Motor neuron (in vitro differentiated cells): ENCODE measurements around the gene TPST2. TPM values are rescaled to one million over a fixed set of nuclear protein-coding genes. Genes with fewer than 3 reads are reported as not detected.

Source experiments
- ATAC-seq, 8 experiments: fragments of 200-7000 bp; cut with Tn5 transposase; replicated peaks in 6 of 8; 2 replicates each; pipeline ENCODE4 v1.8.0; 2021; ENCODE audit warnings: mild to moderate bottlenecking in 8 of 8, moderate library complexity in 8 of 8
- H3K27ac ChIP-seq, 2 donors: fragments of 250-450 bp; sonication (Bioruptor Pico); 2 replicates each; pipeline ENCODE4 v1.9.0; 2021; ENCODE audit warnings: antibody characterized with exemption in 2 of 2, mild to moderate bottlenecking in 2 of 2, moderate library complexity in 1 of 2
- H3K4me1 ChIP-seq, 2 donors: fragments of 250-450 bp; sonication (Bioruptor Pico); replicated peaks in 1 of 2; 2 replicates each; pipeline ENCODE4 v1.6.1; 2021; ENCODE audit warnings: antibody characterized with exemption in 2 of 2, mild to moderate bottlenecking in 2 of 2, moderate library complexity in 1 of 2
- H3K4me3 ChIP-seq, 5 donors: fragments of 250-450 bp; sonication (Bioruptor Pico); 2 replicates each; pipeline ENCODE4 v1.9.0; 2021; ENCODE audit warnings: antibody characterized with exemption in 5 of 5, mild to moderate bottlenecking in 5 of 5, moderate library complexity in 4 of 5
- WGBS, 10 experiments: fragments of 450-650 bp; shearing (Covaris generic); methylation state at CpG; one replicate each; pipeline ENCODE4 v1.0.0; 2022; 5-methylcytosine and 5-hydroxymethylcytosine counted together
- in situ Hi-C, 9 experiments: fragments of 400-800 bp; cut with MboI; loops; one replicate each; pipeline ENCODE4 v1.15.0; 2021; ENCODE audit warnings: low sequenced_read_pairs in 9 of 9, low pct_unique_long_range_greater_than_20kb in 2 of 9; ENCODE audit not compliant: unreplicated experiment in 9 of 9
- total RNA-seq, 8 experiments: library from RNA; unstranded; fragments of 300-600 nt; gene quantifications; 2 replicates each; pipeline versions ENCODE4 v1.2.3 to v1.2.4, GENCODE V29; 2022

Gene TPST2
- total RNA-seq, 8 experiments from 2014 or later: 7.9 to 24.1 (median 9.5) TPM

DNA sequence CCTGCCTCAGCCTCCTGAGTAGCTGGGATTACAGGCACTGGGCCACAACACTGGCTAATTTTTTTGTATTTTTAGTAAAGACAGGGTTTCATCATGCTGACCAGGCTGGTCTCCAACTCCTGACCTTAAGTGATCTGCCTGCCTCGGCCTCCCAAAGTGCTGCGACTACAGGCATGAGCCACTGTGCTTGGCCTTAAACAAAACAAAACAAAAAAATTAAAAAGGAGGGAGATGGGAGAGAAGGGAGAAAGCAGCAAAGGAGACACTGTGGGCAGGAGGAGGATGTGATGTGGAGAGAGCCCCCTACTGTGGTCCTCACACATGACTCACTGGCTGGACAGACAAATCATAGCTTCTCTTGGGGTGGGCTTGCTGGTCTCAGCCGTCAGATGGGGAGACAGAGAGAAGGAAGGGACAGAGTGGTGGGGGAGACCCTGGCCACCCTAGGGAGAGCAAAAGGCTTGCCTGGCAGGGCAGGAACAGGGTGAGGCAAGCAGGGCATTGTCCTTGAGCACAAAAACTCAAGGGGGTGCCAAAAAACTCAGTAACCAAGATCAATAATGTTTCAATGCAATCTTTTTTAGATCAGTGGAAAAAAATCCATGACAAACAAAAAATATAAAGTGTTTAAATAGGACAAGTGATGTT, 31.6 kb downstream of the TPST2 start:
- in situ Hi-C loops: no loop called here
- H3K27ac ChIP-seq: no peak overlapping the region
- no peak overlapping the region for H3K4me3 ChIP-seq
- WGBS, 10 experiments: 17 to 100% (median 80%) methylated on average over 1 to 3 of the region's 3 CpGs; no CpG with 5 or more reads in 3 of the 10 experiments
- ATAC-seq: peak in 2 of 8 experiments; percentile 35 to 52
- peaks cover 8 to 14% of the 10 kb centered on the region in 2 donors for H3K4me1 ChIP-seq

DNA sequence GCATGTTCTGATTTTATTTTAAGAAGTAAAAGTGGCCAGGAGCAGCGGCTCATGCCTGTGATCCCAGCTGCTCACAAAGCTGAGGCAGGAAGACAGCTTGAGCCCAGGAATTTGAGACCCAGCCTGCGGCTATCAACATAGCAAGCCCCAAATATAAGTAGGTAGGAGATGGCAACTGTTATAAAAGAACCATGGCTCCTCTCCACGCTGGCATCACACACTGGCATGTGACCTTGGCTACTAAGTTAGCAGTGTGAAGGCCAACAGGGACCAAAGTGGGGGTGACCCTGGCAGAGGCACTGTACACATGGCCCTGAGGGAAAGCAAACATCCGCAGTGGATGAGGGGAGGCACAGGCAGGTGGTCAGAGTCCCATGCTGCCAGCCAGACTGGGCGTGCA, 33.0 kb downstream of the TPST2 start:
- peaks cover 8 to 20% of the 10 kb centered on the region in 2 donors for H3K4me1 ChIP-seq
- 80 to 94% (median 90%) methylated on average over 1 to 3 of the region's 5 CpGs; no CpG with 5 or more reads in 5 of the 10 experiments for WGBS, 10 experiments
- no peak for ATAC-seq
- in situ Hi-C loops: no loop called here
- H3K4me3 ChIP-seq: no peak overlapping the region
- no peak overlapping the region for H3K27ac ChIP-seq

DNA sequence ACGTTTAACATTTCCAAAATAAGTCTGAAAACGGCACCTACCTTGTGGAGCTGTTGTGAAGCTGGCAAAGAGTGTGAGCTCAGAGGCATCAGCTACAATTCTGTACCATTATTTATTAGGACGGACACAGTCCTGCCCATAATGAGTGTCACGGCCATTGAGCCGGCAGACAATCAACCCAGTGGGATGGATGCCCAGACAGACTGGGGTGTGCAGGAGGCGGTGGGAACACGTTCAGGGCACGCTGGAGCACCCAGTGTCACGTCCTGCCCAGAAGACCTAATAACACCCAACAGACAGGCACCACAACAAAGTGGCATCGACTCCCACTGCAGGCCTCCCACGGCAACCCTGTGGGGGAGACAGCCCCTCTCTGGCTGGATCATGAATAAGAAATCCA, 34.5 kb downstream of the TPST2 start:
- no peak overlapping the region for H3K4me3 ChIP-seq
- ATAC-seq: no peak
- no peak overlapping the region for H3K27ac ChIP-seq

DNA sequence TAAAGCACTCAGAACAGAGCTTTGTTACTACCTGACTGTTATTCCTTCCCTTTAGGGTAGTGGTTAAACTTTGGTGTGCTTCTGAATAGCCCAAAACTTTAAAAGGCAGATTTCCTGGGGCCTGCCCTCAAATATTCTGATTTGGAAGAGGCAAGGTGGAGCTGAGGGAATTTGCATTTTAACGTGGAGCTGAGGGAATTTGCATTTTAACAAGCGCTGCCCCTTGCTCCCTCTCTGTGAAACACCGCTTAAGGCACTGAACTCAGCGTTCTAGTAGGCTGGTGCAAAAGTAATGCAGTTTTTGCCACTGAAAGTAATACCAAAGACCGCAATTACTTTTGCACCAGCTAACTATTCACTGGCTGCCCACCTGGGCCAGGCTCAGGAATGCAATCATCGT, 35.0 kb downstream of the TPST2 start:
- WGBS, 10 experiments: 0 to 57% (median 41%) methylated on average over 1 to 6 of the region's 6 CpGs; no CpG with 5 or more reads in 2 of the 10 experiments
- peak in 3 of 8 experiments; percentile 89 to 97 (median 91) for ATAC-seq
- in situ Hi-C loops: no loop called here
- H3K27ac ChIP-seq: no peak overlapping the region
- no peak overlapping the region for H3K4me3 ChIP-seq
- H3K4me1 ChIP-seq: peaks cover 8 to 30% of the 10 kb centered on the region in 2 donors

More for the DNA sequence above, 34.5 kb downstream of the TPST2 start:
- WGBS, 10 experiments: 67 to 96% (median 80%) methylated on average over 1 to 9 of the region's 11 CpGs; no CpG with 5 or more reads in 5 of the 10 experiments
- in situ Hi-C loops: no loop called here
- H3K4me1 ChIP-seq: peaks cover 8 to 25% of the 10 kb centered on the region in 2 donors

DNA sequence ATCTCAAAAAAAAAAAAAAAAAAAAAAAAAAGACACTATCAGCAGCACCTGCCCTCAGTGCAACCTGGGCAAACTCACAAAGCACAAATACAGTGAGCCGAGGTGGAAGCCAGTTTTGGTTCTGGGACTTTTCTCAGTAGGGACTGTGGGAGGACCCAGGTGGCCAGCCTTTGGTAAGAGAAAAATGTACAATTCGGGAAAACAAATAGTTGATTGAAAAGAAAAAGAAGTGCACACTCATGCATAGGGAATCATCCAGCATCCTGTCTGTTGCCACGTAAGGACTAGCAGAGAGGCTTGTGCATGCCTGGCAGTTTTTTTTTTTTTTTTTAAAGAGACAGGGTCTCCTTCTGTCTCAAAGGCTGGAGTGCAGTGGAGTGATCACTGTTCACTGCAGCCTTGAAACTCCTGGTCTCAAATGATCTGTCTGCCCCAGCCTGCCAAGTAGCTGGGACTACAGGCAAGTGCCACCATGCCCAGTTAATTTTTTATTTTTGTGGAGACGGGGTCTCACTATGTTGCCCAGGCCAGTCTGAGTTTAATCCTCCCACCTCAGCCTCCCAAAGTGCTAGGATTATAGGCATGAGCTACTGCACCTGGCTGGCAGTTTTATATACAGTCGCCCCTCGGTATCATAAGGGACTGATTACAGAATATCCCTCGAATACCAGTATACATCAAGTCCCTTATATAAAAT, 36.7 kb downstream of the TPST2 start:
- no peak overlapping the region for H3K4me3 ChIP-seq
- in situ Hi-C loops: no loop called here
- peaks cover 8 to 26% of the 10 kb centered on the region in 2 donors for H3K4me1 ChIP-seq
- 41 to 100% (median 59%) methylated on average over 2 to 6 of the region's 7 CpGs; no CpG with 5 or more reads in 3 of the 10 experiments for WGBS, 10 experiments
- peak; percentile 27 to 94 (median 78) for ATAC-seq
- H3K27ac ChIP-seq: no peak overlapping the region

DNA sequence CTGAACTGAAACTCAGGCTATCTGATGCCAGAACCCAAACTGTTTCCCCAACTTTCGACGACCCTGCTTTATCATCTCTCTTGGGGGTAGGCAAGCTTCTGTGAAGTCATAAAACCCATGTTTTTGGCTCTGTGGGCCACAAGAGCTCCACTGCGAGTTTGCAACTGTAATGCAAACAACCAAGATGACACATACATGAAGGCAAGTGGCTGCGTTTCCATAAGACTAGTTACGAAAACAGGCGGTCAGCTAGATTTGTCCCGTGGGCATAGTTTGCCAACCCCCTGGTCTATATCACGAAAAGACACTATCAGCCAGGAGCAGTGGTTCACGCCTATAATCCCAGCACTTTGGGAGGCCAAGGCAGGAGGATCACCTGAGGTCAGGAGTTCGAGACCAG, 37.5 kb downstream of the TPST2 start:
- WGBS, 10 experiments: 38 to 82% (median 81%) methylated on average over 2 to 7 of the region's 10 CpGs; no CpG with 5 or more reads in 5 of the 10 experiments
- Histone ChIP-seq H3K27ac (no peak overlapping the region), H3K4me3 (no peak overlapping the region), H3K4me1 (peaks cover 8 to 26% of the 10 kb centered on the region in 2 donors)
- in situ Hi-C loops: no loop called here
- ATAC-seq: no peak

DNA sequence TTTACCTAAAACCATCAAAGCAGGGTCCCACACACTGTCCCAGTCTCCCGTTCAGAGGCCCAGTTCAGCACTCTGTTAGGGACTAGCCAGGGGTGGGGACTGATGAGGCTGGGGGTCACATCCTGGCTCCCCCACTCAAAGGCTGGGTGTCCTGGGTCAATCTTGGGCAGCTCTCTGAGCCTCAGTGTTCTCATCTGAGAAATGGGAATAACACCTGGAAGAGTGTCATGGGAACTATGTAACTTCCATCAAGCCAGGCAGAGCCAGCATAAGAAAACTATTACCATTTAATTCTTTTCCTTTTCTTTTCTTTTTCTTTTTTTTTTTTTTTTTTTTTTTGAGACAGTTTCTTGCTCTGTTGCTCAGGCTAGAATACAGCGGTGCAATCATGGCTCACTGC, 38.4 kb downstream of the TPST2 start:
- 83 to 100% (median 100%) methylated on average over 1 to 2 of the region's 2 CpGs; no CpG with 5 or more reads in 5 of the 10 experiments for WGBS, 10 experiments
- ATAC-seq: no peak
- Histone ChIP-seq H3K27ac (no peak overlapping the region), H3K4me3 (no peak overlapping the region), H3K4me1 (peaks cover 8 to 26% of the 10 kb centered on the region in 2 donors)
- in situ Hi-C loops: no loop called here

DNA sequence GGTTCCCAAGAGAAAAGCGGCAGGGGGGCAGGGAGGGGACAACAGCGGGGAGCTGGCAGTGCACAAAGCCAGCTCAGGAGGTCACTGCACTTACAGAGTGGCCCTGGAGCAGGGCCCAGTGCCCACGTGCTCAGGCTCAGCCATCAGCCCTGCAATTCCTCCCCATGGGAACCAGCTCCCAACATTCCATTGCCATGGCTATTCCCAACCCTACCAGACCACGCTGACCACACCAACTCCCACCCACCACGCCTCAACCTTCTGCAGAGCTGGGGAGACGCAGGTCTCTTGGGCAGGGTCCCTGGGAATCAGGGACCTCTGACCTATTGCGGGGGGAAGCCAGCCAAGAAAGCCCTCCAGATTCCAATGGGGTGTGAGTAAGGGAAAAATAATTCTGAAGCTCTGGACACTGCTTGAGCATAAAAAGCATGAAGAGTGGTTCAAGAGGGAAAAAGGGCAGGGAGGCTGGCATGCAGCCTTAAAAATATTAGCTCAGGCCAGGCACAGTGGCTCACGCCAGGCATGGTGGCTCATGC, 39.4 kb downstream of the TPST2 start:
- WGBS, 10 experiments: 33 to 100% (median 59%) methylated on average over 1 to 6 of the region's 8 CpGs; no CpG with 5 or more reads in 4 of the 10 experiments
- peaks cover 8 to 26% of the 10 kb centered on the region in 2 donors for H3K4me1 ChIP-seq
- H3K4me3 ChIP-seq: no peak overlapping the region
- no peak overlapping the region for H3K27ac ChIP-seq
- in situ Hi-C loops: no loop called here
- ATAC-seq: peak in 6 of 8 experiments; percentile 24 to 89 (median 55)

DNA sequence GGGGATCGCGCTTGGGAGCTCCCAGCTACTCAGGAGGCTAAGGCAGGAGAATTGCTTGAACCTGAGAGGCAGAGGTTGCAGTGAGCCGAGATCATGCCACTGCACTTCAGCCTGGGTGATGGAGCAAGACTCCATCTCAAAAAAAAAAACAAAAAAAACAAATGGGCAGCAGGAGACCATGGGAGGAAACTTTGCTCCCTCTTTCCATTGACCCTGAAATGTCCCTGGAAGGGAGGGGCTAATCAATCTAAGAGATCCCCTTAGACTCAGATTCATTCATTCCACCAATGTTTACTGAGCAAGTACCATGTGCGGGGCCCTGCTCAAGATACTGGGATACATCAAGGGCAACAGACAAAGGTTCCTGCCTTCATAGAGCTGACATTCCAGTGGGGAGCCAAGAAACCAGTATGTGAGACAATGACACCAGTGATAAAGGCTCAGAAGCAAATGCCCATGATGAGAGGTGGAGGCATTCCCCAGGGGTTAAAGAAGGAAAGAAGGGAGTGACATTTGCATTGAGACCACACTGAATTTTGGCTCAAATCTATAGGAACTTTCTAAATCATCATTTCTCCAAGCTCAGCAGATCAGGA, 39.9 kb downstream of the TPST2 start:
- 50 to 100% (median 93%) methylated on average over 1 to 4 of the region's 4 CpGs; no CpG with 5 or more reads in 1 of the 10 experiments for WGBS, 10 experiments
- in situ Hi-C loops: no loop called here
- Histone ChIP-seq H3K4me1 (peaks cover 5 to 21% of the 10 kb centered on the region in 2 donors), H3K27ac (no peak overlapping the region), H3K4me3 (no peak overlapping the region)
- ATAC-seq: no peak

DNA sequence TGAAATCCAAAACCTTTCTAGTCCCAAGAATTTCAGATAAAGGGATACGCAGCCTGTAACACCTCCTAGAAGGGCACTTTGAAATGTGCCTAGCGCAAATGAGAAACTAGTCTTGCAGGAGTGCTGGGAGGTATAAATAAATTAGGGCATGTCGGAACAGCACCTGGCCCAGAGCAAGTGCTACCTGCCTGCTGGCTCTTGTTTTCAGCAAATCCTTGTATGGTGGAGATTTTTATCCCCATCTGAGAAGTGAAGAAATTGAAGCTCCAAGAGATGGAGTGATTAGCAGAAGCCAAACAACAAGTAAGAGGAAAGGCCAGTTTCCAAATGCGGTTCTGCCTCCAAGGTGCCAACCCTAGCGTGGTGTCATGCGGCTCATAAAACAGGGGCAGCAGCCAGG, 40.9 kb downstream of the TPST2 start:
- H3K27ac ChIP-seq: no peak overlapping the region
- no peak for ATAC-seq
- WGBS, 10 experiments: 56 to 100% (median 85%) methylated on average over 1 to 6 of the region's 6 CpGs; no CpG with 5 or more reads in 2 of the 10 experiments
- H3K4me3 ChIP-seq: no peak overlapping the region
- H3K4me1 ChIP-seq: peaks cover 0 to 16% of the 10 kb centered on the region in 2 donors
- in situ Hi-C loops: no loop called here

DNA sequence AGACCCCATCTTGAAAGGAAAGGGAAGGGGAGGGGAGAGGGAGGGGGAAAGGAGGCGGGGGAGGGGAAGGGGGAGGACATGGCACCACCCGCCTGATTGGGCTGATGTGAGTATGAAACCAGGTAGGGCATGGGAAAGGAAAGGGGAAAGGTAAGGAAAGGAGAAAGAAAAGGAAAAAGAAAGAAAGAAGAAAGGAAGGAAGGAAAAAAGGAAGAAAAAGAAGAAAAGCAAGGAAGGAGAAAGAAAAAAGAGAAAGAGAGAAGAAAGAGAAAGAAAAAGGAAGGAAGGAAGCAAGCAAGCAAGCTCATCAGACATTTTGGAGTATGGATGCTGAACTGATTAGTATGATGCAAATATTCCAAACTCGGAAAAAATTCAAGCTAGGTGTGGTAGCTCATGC, 41.6 kb downstream of the TPST2 start:
- WGBS, 10 experiments: 18 to 100% (median 73%) methylated on average over 1 to 2 of the region's 3 CpGs; no CpG with 5 or more reads in 2 of the 10 experiments
- in situ Hi-C loops: no loop called here
- no peak overlapping the region for H3K4me3 ChIP-seq
- no peak overlapping the region for H3K27ac ChIP-seq
- peak in 1 of 8 experiments; percentile 25 for ATAC-seq
- peaks cover 0 to 16% of the 10 kb centered on the region in 2 donors for H3K4me1 ChIP-seq

DNA sequence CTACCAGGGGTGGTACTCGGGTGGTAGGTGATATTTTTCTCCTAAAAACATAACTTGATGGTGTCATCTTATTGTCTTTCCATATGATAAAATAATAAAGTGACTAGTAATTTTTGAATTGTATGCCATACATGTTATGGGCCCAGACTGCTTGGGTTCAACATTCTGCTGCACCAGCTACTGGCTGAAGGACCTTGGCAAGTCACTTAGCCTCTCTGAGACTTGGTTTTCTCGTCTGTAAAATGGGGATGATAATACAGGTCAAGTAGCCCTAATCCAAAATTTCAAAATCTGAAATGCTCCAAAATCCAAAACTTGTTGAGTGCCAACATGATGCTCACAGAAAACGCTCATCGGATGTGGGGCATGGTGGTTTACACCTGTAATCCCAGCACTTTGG, 42.1 kb downstream of the TPST2 start:
- Histone ChIP-seq H3K27ac (no peak overlapping the region), H3K4me1 (peaks cover 0 to 14% of the 10 kb centered on the region in 2 donors), H3K4me3 (no peak overlapping the region)
- 77 to 100% (median 86%) methylated on average over 1 to 2 of the region's 4 CpGs; no CpG with 5 or more reads in 4 of the 10 experiments for WGBS, 10 experiments
- in situ Hi-C loops: no loop called here
- ATAC-seq: no peak

DNA sequence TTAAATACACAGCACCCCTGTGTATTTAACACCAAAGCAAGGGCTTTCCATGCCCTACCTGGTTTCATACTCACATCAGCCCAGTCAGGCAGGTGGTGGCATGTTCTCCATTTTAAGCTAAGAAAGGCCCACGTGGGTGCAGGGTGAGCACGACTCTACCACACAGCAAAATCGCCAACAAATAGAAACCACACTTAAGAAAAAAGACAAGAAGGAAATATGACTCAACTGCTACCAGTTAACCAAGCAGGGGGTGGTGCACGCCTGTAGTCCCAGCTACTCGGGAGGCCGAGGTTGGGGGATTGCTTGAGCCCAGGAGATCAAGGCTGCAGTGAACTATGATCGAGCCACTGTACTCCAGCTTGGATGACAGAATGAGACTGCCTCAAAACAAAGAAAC, 42.5 kb downstream of the TPST2 start:
- no peak for ATAC-seq
- 80 to 100% (median 89%) methylated on average over 1 to 7 of the region's 7 CpGs; no CpG with 5 or more reads in 5 of the 10 experiments for WGBS, 10 experiments
- in situ Hi-C loops: no loop called here

More for the DNA sequence above, 42.5 kb downstream of the TPST2 start:
- Histone ChIP-seq H3K27ac (no peak overlapping the region), H3K4me1 (peaks cover 0 to 10% of the 10 kb centered on the region in 2 donors), H3K4me3 (no peak overlapping the region)
